Progenitor cell of endocrine pancreas (in vitro differentiated cells): ENCODE results near the gene ZDHHC14. TPM values are rescaled to one million over a fixed set of nuclear protein-coding genes. Genes with fewer than 3 reads are reported as not detected.

Source experiments
- DNase-seq: peaks from one replicate; pipeline ENCODE4 v3.0.0; 2021; ENCODE audit warnings: low spot score; ENCODE audit not compliant: unreplicated experiment
- H3K27ac Mint-ChIP-seq: 2 replicates; pipeline ENCODE4 v1.8.0; 2021; ENCODE audit warnings: mild to moderate bottlenecking, moderate library complexity, mixed read lengths
- H3K27me3 Mint-ChIP-seq: 2 replicates; pipeline ENCODE4 v1.8.0; 2021; ENCODE audit warnings: mixed read lengths
- H3K36me3 Mint-ChIP-seq: 2 replicates; pipeline ENCODE4 v1.8.0; 2022; ENCODE audit warnings: mixed read lengths; ENCODE audit not compliant: insufficient read depth
- H3K4me1 Mint-ChIP-seq: 2 replicates; pipeline ENCODE4 v1.8.0; 2021; ENCODE audit warnings: low read depth, mixed read lengths
- H3K4me3 Mint-ChIP-seq: 2 replicates; pipeline ENCODE4 v1.8.0; 2021; ENCODE audit warnings: low read depth, mild to moderate bottlenecking, moderate library complexity, mixed read lengths
- H3K9me3 Mint-ChIP-seq: 2 replicates; pipeline ENCODE4 v1.8.0; 2021; ENCODE audit warnings: low read depth, mixed read lengths
- total RNA-seq: library from RNA; stranded (reverse); gene quantifications from 2 replicates; pipeline ENCODE4 v1.2.1, GENCODE V29; 2021
- TF ChIP-seq, protein P1 (sequence below): fragments of 200-600 bp; sonication (generic); IDR thresholded peaks from one replicate; pipeline ENCODE4 v1.5.0; 2021; ENCODE audit warnings: antibody characterized with exemption, mild to moderate bottlenecking; ENCODE audit not compliant: unreplicated experiment

Gene ZDHHC14
- total RNA-seq, 1 donor from 2014 or later, result 9.0 TPM

GRCh38 chr6:157531169-157531985, 150.4 kb downstream of the ZDHHC14 start:
- DNase-seq, result peak; percentile 18
- Mint-ChIP-seq H3K27me3 (peaks cover 5% of the 10 kb centered on the region), H3K27ac (peak overlapping the region; percentile 93), H3K36me3 (no peaks in the 10 kb centered on the region), H3K4me1 (peaks cover 31% of the 10 kb centered on the region), H3K4me3 (peak overlapping the region; percentile 42), H3K9me3 (no peaks in the 10 kb centered on the region)
- TF ChIP-seq, protein P1, sequence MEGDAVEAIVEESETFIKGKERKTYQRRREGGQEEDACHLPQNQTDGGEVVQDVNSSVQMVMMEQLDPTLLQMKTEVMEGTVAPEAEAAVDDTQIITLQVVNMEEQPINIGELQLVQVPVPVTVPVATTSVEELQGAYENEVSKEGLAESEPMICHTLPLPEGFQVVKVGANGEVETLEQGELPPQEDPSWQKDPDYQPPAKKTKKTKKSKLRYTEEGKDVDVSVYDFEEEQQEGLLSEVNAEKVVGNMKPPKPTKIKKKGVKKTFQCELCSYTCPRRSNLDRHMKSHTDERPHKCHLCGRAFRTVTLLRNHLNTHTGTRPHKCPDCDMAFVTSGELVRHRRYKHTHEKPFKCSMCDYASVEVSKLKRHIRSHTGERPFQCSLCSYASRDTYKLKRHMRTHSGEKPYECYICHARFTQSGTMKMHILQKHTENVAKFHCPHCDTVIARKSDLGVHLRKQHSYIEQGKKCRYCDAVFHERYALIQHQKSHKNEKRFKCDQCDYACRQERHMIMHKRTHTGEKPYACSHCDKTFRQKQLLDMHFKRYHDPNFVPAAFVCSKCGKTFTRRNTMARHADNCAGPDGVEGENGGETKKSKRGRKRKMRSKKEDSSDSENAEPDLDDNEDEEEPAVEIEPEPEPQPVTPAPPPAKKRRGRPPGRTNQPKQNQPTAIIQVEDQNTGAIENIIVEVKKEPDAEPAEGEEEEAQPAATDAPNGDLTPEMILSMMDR, result no peak

DNA sequence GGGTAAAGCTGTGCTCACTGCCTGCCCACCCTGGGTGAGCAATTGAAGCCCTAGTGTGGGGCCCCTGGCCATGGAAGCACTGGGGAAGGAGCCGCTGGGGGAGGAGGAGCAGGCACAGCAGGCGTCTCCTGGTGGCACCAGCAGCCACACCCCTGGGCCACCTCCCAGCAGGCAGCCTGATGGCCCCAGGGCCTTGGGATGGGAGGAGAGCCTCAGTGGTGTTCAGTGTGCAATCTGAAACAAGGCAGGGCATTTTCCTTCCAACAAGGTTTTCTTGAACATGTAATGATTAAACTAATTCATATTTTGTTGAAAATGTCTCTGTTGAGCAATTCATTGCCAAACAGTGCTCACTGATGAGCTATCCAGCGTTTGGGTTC, 151.0 kb downstream of the ZDHHC14 start:
- peaks cover 5% of the 10 kb centered on the region for H3K27me3 Mint-ChIP-seq
- peaks cover 31% of the 10 kb centered on the region for H3K4me1 Mint-ChIP-seq
- DNase-seq, result no peak
- no peak overlapping the region for H3K4me3 Mint-ChIP-seq
- no peak overlapping the region for H3K27ac Mint-ChIP-seq
- no peaks in the 10 kb centered on the region for H3K9me3 Mint-ChIP-seq
- H3K36me3 Mint-ChIP-seq, result no peaks in the 10 kb centered on the region
- TF ChIP-seq, protein P1, result no peak

- no peak overlapping the region for H3K27ac Mint-ChIP-seq
- H3K4me3 Mint-ChIP-seq, result no peak overlapping the region
- TF ChIP-seq, protein P1, result no peak
- no peaks in the 10 kb centered on the region for H3K9me3 Mint-ChIP-seq
- H3K36me3 Mint-ChIP-seq, result no peaks in the 10 kb centered on the region
- H3K27me3 Mint-ChIP-seq, result peaks cover 6% of the 10 kb centered on the region
- no peak for DNase-seq
- H3K4me1 Mint-ChIP-seq, result peaks cover 31% of the 10 kb centered on the region
Observed at GRCh38 chr6:157533048-157533871, 152.3 kb downstream of the ZDHHC14 start.

DNA sequence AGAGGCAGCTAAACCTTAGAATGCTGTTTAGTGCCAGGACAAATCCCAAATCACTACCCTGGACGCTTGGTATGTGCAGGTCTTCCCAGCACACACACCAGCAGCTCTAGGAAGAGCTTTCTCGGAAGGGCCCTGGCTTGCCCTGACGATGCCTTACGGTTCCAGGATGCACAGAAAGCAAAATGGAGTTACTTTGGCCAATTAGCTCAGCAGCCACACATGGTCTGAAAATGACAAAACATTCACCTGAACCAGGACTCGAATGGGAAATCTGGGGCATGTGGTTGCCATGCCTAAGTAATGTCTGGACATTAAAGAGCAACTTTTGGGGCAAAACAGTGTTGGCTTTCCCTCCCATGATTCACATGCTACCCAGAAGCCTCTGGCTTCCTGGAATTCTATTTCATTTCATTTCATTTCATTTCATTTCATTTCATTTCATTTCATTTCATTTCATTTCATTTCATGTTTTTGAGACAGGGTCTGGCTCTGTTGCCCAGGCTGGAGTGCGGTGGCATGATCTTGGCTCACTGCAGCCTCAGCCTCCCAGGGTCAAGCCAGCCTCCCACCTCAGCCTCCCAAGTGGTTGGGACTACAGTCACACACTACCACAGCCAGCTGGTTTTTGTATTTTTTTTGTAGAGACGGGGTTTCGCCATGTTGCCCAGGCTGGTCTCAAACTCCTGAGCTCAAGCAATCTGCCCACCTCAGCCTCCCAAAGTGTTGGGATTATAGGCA, 153.3 kb downstream of the ZDHHC14 start:
- DNase-seq, result no peak
- no peak overlapping the region for H3K27ac Mint-ChIP-seq
- H3K36me3 Mint-ChIP-seq, result no peaks in the 10 kb centered on the region
- no peaks in the 10 kb centered on the region for H3K9me3 Mint-ChIP-seq
- H3K27me3 Mint-ChIP-seq, result peaks cover 11% of the 10 kb centered on the region
- H3K4me1 Mint-ChIP-seq, result peaks cover 31% of the 10 kb centered on the region
- no peak overlapping the region for H3K4me3 Mint-ChIP-seq
- TF ChIP-seq, protein P1, result no peak

- no peak overlapping the region for H3K4me3 Mint-ChIP-seq
- peak overlapping the region; percentile 2 for H3K27ac Mint-ChIP-seq
- TF ChIP-seq, protein P1, result no peak
- H3K4me1 Mint-ChIP-seq, result peaks cover 34% of the 10 kb centered on the region
- no peaks in the 10 kb centered on the region for H3K9me3 Mint-ChIP-seq
- peaks cover 11% of the 10 kb centered on the region for H3K27me3 Mint-ChIP-seq
- H3K36me3 Mint-ChIP-seq, result no peaks in the 10 kb centered on the region
- DNase-seq, result no peak
Observed at GRCh38 chr6:157534977-157535339, 154.0 kb downstream of the ZDHHC14 start.
